KMS-11 (cell line): ENCODE measurements around the gene DET1.
"Not testable (repeated sequence)": the region's sequence is repeated elsewhere in the genome, so short reads cannot be mapped to it uniquely, and the experiment has no call there.

ENCODE experiments used
- H2AFZ ChIP-seq: fragments of 200-600 bp; sonication (generic); 2 replicates; pipeline ENCODE4 v1.6.1; 2016; ENCODE audit warnings: antibody characterized with exemption, mixed run types, low read depth
- H3K27ac ChIP-seq: fragments of 200-600 bp; sonication (generic); 2 replicates; pipeline ENCODE4 v1.6.1; 2016; ENCODE audit warnings: mild to moderate bottlenecking, mixed run types
- H3K27me3 ChIP-seq: fragments of 200-600 bp; sonication (generic); 2 replicates; pipeline ENCODE4 v1.6.1; 2017; ENCODE audit warnings: mild to moderate bottlenecking, low read depth, mixed run types, moderate library complexity; ENCODE audit not compliant: insufficient read depth
- H3K36me3 ChIP-seq: fragments of 200-600 bp; sonication (generic); 2 replicates; pipeline ENCODE4 v1.6.1; 2017; ENCODE audit warnings: mild to moderate bottlenecking, mixed run types; ENCODE audit not compliant: insufficient read depth
- H3K4me1 ChIP-seq: fragments of 200-600 bp; sonication (generic); 2 replicates; pipeline ENCODE4 v1.6.1; 2016; ENCODE audit warnings: mild to moderate bottlenecking, low read depth, mixed run types; ENCODE audit not compliant: poor library complexity, severe bottlenecking
- H3K4me2 ChIP-seq: fragments of 200-600 bp; sonication (generic); 2 replicates; pipeline ENCODE4 v1.7.0; 2016; ENCODE audit warnings: mild to moderate bottlenecking, mixed run types
- H3K4me3 ChIP-seq: fragments of 200-600 bp; sonication (generic); IDR thresholded peaks from 2 replicates; pipeline ENCODE4 v1.6.1; 2017; ENCODE audit warnings: low read depth, low read length, mixed read lengths; ENCODE audit not compliant: insufficient read depth
- H3K79me2 ChIP-seq: fragments of 200-600 bp; sonication (generic); 2 replicates; pipeline ENCODE4 v1.6.1; 2016; ENCODE audit warnings: low read depth, mixed run types; ENCODE audit not compliant: insufficient read depth
- H3K9ac ChIP-seq: fragments of 200-600 bp; sonication (generic); 2 replicates; pipeline ENCODE4 v1.6.1; 2016; ENCODE audit warnings: mild to moderate bottlenecking, mixed run types
- H4K20me1 ChIP-seq: fragments of 200-600 bp; sonication (generic); 2 replicates; pipeline ENCODE4 v1.6.1; 2016; ENCODE audit warnings: mild to moderate bottlenecking, mixed run types; ENCODE audit not compliant: insufficient read depth
- TF ChIP-seq, protein P1 (sequence below): fragments of 200-600 bp; sonication (generic); conservative IDR thresholded peaks from 2 replicates; pipeline ENCODE4 v1.6.1; 2017; ENCODE audit warnings: low read depth, mild to moderate bottlenecking, antibody characterized with exemption, low read length, moderate library complexity, mixed read lengths

The DET1 gene

DNA sequence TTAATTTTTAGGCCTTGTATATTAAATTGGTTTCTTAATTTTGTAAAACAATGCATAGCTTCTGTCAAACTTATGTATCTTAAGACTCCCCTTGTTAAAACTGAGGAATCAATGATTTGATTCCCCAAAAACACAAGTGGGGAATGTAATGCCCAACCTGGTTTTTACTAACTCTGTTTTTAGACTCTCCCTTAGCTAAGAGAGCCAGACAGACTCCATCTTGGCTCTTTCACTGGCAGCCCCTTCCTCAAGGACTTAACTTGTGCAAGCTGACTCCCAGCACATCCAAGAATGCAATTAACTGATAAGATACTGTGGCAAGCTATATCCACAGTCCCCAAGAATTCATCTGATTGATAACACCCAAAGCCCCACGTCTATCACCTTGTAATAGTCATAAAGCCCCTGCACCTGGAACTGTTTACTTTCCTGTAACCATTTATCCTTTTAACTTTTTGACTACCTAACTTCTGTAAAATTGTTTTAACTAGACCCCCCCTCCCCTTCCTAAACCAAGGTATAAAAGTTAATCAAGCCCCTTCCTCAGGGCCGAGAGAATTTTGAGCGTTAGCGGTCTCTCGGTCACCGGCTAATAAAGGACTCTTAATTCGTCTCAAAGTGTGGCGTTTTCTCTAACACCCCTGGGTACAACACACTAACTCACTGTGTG lies 768 bp downstream of the DET1 start:
- not testable (repeated sequence) for H3K36me3 ChIP-seq, H3K27me3 ChIP-seq, H3K79me2 ChIP-seq, H3K4me1 ChIP-seq, H3K4me3 ChIP-seq, H4K20me1 ChIP-seq
- Histone ChIP-seq H3K9ac (peak overlapping the region; percentile 55; the same call in 1 of the 2 replicates), H2AFZ (peak overlapping the region; percentile 96), H3K4me2 (peak overlapping the region; percentile 78; the same call in 1 of the 2 replicates), H3K27ac (peak overlapping the region; percentile 65)

DNA sequence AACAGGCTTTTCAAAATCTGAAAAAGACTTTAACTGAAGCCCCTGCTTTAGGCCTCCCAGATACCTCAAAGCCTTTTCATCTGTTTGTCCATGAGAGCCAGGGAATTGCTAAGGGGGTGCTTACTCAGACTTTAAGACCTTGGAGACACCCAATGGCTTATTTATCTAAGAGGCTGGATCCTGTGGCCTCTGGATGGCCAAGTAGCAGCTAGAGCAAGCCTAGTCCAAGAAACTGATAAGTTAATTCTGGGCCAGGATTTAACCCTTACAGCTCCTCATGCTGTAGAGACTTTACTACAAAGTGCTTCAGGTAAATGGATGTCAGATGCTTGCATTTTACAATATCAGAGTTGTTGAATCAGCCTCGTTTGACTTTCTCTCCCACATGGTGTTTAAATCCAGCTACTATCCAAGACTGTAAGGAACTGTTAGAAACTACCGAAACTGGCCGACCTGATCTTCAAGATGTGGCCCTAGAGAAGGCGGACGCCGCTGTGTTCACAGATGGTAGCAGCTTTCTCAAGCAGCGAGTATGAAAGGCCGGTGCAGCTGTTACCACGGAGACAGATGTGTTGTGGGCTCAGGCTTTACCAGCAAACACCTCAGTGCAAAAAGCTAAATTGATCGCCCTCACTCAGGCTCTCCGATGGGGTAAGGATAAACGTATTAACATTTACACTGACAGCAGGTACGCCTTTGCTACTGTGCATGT lies 3.3 kb downstream of the DET1 start:
- Histone ChIP-seq H3K9ac (no peak overlapping the region), H3K27ac (no peak overlapping the region), H3K4me1 (peaks cover 10% of the 10 kb centered on the region), H3K79me2 (no peaks in the 10 kb centered on the region), H3K4me3 (no peak overlapping the region), H4K20me1 (no peaks in the 10 kb centered on the region), H3K4me2 (no peak overlapping the region), H2AFZ (no peak overlapping the region), H3K36me3 (no peaks in the 10 kb centered on the region), H3K27me3 (no peaks in the 10 kb centered on the region)
- TF ChIP-seq, protein P1, sequence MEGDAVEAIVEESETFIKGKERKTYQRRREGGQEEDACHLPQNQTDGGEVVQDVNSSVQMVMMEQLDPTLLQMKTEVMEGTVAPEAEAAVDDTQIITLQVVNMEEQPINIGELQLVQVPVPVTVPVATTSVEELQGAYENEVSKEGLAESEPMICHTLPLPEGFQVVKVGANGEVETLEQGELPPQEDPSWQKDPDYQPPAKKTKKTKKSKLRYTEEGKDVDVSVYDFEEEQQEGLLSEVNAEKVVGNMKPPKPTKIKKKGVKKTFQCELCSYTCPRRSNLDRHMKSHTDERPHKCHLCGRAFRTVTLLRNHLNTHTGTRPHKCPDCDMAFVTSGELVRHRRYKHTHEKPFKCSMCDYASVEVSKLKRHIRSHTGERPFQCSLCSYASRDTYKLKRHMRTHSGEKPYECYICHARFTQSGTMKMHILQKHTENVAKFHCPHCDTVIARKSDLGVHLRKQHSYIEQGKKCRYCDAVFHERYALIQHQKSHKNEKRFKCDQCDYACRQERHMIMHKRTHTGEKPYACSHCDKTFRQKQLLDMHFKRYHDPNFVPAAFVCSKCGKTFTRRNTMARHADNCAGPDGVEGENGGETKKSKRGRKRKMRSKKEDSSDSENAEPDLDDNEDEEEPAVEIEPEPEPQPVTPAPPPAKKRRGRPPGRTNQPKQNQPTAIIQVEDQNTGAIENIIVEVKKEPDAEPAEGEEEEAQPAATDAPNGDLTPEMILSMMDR, result no peak

DNA sequence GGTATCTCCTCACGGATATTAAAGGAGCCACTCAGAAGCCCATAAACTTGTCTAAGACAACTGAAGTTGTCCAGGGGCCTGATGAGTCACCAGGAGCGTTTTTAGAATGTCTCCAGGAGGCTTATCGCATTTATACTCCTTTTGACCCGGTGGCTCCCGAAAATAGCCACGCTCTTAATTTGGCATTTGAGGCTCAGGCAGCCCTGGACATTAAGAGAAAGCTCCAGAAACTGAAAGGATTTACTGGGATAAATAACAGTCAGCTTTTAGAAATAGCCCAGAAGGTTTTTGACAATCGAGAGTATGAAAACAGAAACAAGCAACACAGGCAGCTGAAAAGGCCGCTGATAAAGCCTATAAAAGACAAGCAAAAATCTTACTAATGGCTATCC lies 4.1 kb downstream of the DET1 start:
- Histone ChIP-seq H3K36me3 (no peaks in the 10 kb centered on the region), H3K27me3 (no peaks in the 10 kb centered on the region), H3K9ac (no peak overlapping the region), H3K79me2 (no peaks in the 10 kb centered on the region), H3K4me2 (no peak overlapping the region), H4K20me1 (no peaks in the 10 kb centered on the region), H3K4me1 (peaks cover 10% of the 10 kb centered on the region), H2AFZ (no peak overlapping the region), H3K4me3 (no peak overlapping the region), H3K27ac (no peak overlapping the region)
- TF ChIP-seq, protein P1, result no peak

DNA sequence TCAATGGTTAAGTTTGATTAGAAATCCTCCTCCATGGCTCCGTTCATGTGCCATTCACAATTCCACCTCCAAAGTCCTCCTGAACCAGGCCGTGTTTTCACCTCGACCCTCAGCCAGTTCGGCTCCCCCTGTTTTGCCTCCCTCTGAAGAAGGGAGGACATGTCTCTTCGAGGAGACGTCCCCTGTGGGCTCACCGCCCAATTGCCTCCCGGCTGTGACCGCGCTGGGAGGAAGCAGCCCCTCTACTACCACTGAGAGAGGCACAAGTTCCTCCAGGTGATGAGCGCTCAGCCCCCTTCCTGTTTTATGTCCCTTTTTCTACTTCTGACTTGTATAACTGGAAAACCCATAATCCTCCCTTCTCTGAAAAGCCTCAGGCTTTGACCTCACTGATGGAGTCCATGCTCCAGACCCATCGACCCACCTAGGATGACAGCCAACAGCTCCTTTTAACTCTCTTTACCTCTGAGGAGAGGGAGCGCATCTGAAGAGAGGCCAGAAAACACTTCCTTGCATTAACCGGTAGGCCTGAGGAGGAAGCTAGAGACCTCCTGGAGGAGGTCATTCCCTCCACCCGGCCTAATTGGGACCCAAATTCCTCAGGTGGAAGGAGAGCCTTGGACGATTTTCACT lies 4.7 kb downstream of the DET1 start:
- Histone ChIP-seq H4K20me1 (no peaks in the 10 kb centered on the region), H3K36me3 (no peaks in the 10 kb centered on the region), H2AFZ (no peak overlapping the region), H3K27me3 (no peaks in the 10 kb centered on the region), H3K27ac (no peak overlapping the region), H3K79me2 (no peaks in the 10 kb centered on the region), H3K9ac (no peak overlapping the region), H3K4me1 (peaks cover 7% of the 10 kb centered on the region), H3K4me3 (no peak overlapping the region), H3K4me2 (no peak overlapping the region)
- TF ChIP-seq, protein P1, result no peak

DNA sequence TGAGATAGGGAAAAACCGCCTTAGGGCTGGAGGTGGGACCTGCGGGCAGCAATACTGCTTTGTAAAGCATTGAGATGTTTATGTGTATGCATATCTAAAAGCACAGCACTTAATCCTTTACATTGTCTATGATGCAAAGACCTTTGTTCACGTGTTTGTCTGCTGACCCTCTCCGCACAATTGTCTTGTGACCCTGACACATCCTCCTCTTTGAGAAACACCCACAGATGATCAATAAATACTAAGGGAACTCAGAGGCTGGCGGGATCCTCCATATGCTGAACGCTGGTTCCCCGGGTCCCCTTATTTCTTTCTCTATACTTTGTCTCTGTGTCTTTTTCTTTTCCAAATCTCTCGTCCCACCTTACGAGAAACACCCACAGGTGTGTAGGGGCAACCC lies 5.4 kb downstream of the DET1 start:
- not testable (repeated sequence) for H3K27me3 ChIP-seq, H3K4me2 ChIP-seq

DNA sequence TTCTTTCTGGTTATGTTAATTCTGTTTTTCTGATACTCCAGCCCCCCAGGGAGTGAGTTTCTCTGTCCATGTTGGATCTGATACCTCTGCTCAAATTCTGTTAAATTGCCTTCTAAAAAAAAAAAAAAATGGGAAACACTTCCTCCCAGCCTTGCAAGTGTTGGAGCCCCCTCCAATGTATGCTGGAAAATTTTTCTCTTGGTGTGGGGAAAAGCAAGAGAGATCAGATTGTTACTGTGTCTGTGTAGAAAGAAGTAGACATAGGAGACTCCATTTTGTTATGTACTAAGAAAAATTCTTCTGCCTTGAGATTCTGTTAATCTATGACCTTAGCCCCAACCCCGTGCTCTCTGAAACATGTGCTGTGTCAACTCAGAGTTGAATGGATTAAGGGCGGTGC lies 6.1 kb downstream of the DET1 start:
- H3K4me1 ChIP-seq, H2AFZ ChIP-seq, H3K4me2 ChIP-seq, H3K4me3 ChIP-seq, H3K9ac ChIP-seq, H3K36me3 ChIP-seq, H4K20me1 ChIP-seq, H3K79me2 ChIP-seq, H3K27ac ChIP-seq, H3K27me3 ChIP-seq: not testable (repeated sequence)

More for the DNA sequence above, 5.4 kb downstream of the DET1 start:
- H3K4me3 ChIP-seq, H3K27ac ChIP-seq, H3K79me2 ChIP-seq, H3K36me3 ChIP-seq, H4K20me1 ChIP-seq, H3K9ac ChIP-seq, H3K4me1 ChIP-seq, H2AFZ ChIP-seq: not testable (repeated sequence)
